Cardiac fibroblast (primary cell): ENCODE measurements around the gene IQCH.

ENCODE experiments used
- DNase-seq, 2 donors: peaks; one replicate each; pipeline versions ENCODE4 v3.0.0 to v3.0.0-alpha.2; 2010; ENCODE audit warnings: low read depth in 2 of 2
- H3K4me3 ChIP-seq, 2 donors: replicated peaks in 1 of 2; 1 replicate in 1 of 2; 2 replicates in 1 of 2; pipeline ENCODE4 v1.5.1; 2011; ENCODE audit warnings: low read depth in 2 of 2, low read length in 2 of 2, mild to moderate bottlenecking in 2 of 2, moderate library complexity in 1 of 2
- CTCF ChIP-seq: IDR thresholded peaks from one replicate; pipeline ENCODE4 v1.5.1; 2011; ENCODE audit warnings: low read depth, mild to moderate bottlenecking, low read length, inconsistent platforms

IQCH gene

GRCh38 chr15:67329984-67330733, 75.6 kb downstream of the IQCH start:
- no peak for TF ChIP-seq CTCF
- peak in 1 of 2 donors; percentile 7 for DNase-seq
- no peak overlapping the region for H3K4me3 ChIP-seq

GRCh38 chr15:67331676-67332075, 77.1 kb downstream of the IQCH start:
- H3K4me3 ChIP-seq, result no peak overlapping the region
- no peak for TF ChIP-seq CTCF
- peak; percentile 20 to 21 for DNase-seq

GRCh38 chr15:67335026-67335425, 80.4 kb downstream of the IQCH start:
- H3K4me3 ChIP-seq, result no peak overlapping the region
- no peak for DNase-seq
- no peak for TF ChIP-seq CTCF

GRCh38 chr15:67335534-67336222, 81.1 kb downstream of the IQCH start:
- TF ChIP-seq CTCF, result no peak
- H3K4me3 ChIP-seq, result no peak overlapping the region
- no peak for DNase-seq

- H3K4me3 ChIP-seq, result no peak overlapping the region
- TF ChIP-seq CTCF, result no peak
- DNase-seq, result no peak
Observed at GRCh38 chr15:67340630-67341029, 86.0 kb downstream of the IQCH start.

- no peak overlapping the region for H3K4me3 ChIP-seq
- no peak for TF ChIP-seq CTCF
- DNase-seq, result no peak
Observed at GRCh38 chr15:67341539-67341938, 87.0 kb downstream of the IQCH start.
